A673 (cell line): ENCODE data around the gene TDRKH. TPM values are rescaled to one million over a fixed set of nuclear protein-coding genes. Genes with fewer than 3 reads are reported as not detected.

Experiments
- BruUV-seq: library from RNA; stranded (reverse); fragments of 400-500 nt; replicated peaks from 2 replicates; lab custom pipeline; 2021; lab: Mats Ljungman, UMichigan
- CTCF ChIA-PET: fragments of 300-600 bp; sonication (Branson Sonifier 250); formaldehyde crosslinking; loops from one replicate; lab custom pipeline; 2022; ENCODE audit warnings: antibody characterized with exemption; lab: Charles Lee
- POLR2A ChIA-PET: fragments of 300-600 bp; sonication (Branson Sonifier 250); formaldehyde crosslinking; loops from one replicate; lab custom pipeline; 2022; ENCODE audit warnings: antibody characterized with exemption; ENCODE audit not compliant: low non-redundant PET; lab: Charles Lee
- DNase-seq: peaks from one replicate; pipeline ENCODE4 v3.0.0-alpha.2; 2015; ENCODE audit warnings: low spot score
- H3K27ac ChIP-seq: fragments of 200-600 bp; sonication (generic); 2 replicates; pipeline ENCODE4 v1.5.1; 2016; ENCODE audit warnings: mixed run types, low read depth, mild to moderate bottlenecking, mixed read lengths, antibody characterized with exemption, low read length; ENCODE audit not compliant: poor library complexity, severe bottlenecking
- H3K27me3 ChIP-seq: fragments of 200-600 bp; sonication (generic); replicated peaks from 2 replicates; pipeline ENCODE4 v1.6.1; 2017; ENCODE audit warnings: mixed run types, low read depth, mild to moderate bottlenecking, mixed read lengths, antibody characterized with exemption, low read length; ENCODE audit not compliant: insufficient read depth, poor library complexity
- H3K36me3 ChIP-seq: fragments of 200-600 bp; sonication (generic); 2 replicates; pipeline ENCODE4 v1.6.1; 2016; ENCODE audit warnings: mixed run types, mild to moderate bottlenecking, mixed read lengths, antibody characterized with exemption, low read length; ENCODE audit not compliant: insufficient read depth, poor library complexity, severe bottlenecking
- H3K4me1 ChIP-seq: fragments of 200-600 bp; sonication (generic); 2 replicates; pipeline ENCODE4 v1.6.1; 2017; ENCODE audit warnings: mixed run types, mild to moderate bottlenecking, mixed read lengths, antibody characterized with exemption, low read length; ENCODE audit not compliant: insufficient read depth, poor library complexity, severe bottlenecking
- H3K4me3 ChIP-seq: fragments of 200-600 bp; sonication (generic); 2 replicates; pipeline ENCODE4 v1.5.1; 2016; ENCODE audit warnings: low read depth, mixed run types, mild to moderate bottlenecking, mixed read lengths, low read length; ENCODE audit not compliant: poor library complexity, severe bottlenecking
- H3K9me3 ChIP-seq: fragments of 200-600 bp; sonication (generic); 2 replicates; pipeline ENCODE4 v1.6.1; 2016; ENCODE audit warnings: mixed run types, low read depth, mild to moderate bottlenecking, mixed read lengths, antibody characterized with exemption, low read length; ENCODE audit not compliant: poor library complexity, severe bottlenecking
- EZH2 ChIP-seq: fragments of 200-600 bp; sonication (generic); IDR thresholded peaks from 2 replicates; pipeline ENCODE4 v1.6.1; 2017; ENCODE audit warnings: borderline replicate concordance, low read depth, mild to moderate bottlenecking, mixed read lengths, antibody characterized with exemption, low read length; ENCODE audit not compliant: poor library complexity, severe bottlenecking
- intact Hi-C: fragments of 100-400 bp; cut with micrococcal nuclease; formaldehyde crosslinking; loops from one replicate; pipeline ENCODE4 v1.10.0; 2022; ENCODE audit not compliant: unreplicated experiment
- total RNA-seq: library from RNA; stranded (reverse); gene quantifications from 2 replicates; pipeline ENCODE4 v1.2.3, GENCODE V29; 2021
- TF ChIP-seq, protein P1 (sequence below): fragments of 300-800, 200-600 bp; sonication (generic); conservative IDR thresholded peaks from 2 replicates; pipeline ENCODE4 v1.5.1; 2017; ENCODE audit warnings: low read depth, mild to moderate bottlenecking, antibody characterized with exemption, low read length, moderate library complexity, mixed read lengths

The TDRKH gene
- total RNA-seq, 1 experiment from 2014 or later: 2.1 TPM

DNA sequence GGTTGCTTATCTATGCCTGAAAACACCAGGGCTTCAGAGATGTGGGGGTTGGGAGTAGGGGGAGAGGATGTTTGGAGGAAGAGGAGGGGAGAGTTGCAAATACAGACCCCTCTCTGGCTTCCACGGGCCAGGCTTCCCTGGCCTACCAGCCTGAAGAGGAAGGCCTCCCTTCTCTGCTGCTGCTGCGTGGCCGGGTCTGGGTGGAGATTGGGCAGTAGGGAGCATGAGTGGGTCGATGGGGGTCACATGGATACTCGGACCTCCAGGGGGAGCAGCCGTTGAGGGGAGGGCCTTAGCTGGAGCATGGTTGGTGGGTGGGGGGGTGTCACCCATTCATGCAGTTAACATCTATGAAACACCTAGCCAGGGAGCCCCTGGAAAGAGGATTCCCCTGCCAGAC lies 39.8 kb upstream of the TDRKH start:
- DNase-seq: no peak
- POLR2A ChIA-PET: no interaction called here
- H3K27ac ChIP-seq: no peak overlapping the region
- H3K4me1 ChIP-seq: no peaks in the 10 kb centered on the region
- H3K4me3 ChIP-seq: no peak overlapping the region
- intact Hi-C loops: no loop called here
- H3K36me3 ChIP-seq: no peaks in the 10 kb centered on the region
- no peaks in the 10 kb centered on the region for H3K27me3 ChIP-seq
- no peak for TF ChIP-seq EZH2
- TF ChIP-seq, protein P1, sequence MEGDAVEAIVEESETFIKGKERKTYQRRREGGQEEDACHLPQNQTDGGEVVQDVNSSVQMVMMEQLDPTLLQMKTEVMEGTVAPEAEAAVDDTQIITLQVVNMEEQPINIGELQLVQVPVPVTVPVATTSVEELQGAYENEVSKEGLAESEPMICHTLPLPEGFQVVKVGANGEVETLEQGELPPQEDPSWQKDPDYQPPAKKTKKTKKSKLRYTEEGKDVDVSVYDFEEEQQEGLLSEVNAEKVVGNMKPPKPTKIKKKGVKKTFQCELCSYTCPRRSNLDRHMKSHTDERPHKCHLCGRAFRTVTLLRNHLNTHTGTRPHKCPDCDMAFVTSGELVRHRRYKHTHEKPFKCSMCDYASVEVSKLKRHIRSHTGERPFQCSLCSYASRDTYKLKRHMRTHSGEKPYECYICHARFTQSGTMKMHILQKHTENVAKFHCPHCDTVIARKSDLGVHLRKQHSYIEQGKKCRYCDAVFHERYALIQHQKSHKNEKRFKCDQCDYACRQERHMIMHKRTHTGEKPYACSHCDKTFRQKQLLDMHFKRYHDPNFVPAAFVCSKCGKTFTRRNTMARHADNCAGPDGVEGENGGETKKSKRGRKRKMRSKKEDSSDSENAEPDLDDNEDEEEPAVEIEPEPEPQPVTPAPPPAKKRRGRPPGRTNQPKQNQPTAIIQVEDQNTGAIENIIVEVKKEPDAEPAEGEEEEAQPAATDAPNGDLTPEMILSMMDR: no peak
- CTCF ChIA-PET: no interaction called here
- H3K9me3 ChIP-seq: no peaks in the 10 kb centered on the region
- BruUV-seq: no TSS peak

DNA sequence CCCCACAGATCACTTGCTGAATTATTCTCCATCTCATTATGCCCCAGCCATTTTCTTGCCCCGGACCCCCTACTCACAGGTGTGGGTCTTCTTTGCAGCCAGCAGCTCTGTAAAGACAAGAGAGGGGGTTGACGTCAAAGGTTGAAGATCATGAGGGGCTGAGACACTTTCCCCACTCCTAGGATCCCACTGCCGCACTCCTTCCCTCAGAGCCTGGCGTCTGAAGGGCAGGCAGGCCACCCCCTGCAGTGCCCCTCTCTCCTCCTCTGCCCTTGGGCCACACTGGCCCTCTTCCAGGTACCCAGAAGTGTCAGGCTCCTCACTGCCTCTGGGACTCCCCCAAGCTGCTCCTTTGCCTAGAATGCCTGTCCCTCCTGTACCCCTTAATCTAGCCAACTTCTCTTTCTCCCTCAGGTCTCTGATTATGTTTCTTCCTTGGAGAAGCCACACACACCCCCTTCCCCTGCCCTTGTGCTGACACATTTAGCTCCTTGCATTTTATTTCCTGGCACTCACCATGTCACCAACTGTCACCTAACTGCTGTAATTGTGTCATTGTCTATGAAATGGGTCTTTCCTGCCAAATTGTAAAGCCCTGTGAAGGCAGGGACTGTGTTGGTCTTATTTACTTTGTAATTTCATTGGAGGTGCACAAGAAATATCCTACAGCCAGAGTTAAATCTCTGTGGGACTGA lies 39.2 kb upstream of the TDRKH start:
- Histone ChIP-seq H3K4me3 (no peak overlapping the region), H3K9me3 (no peaks in the 10 kb centered on the region), H3K36me3 (no peaks in the 10 kb centered on the region), H3K27ac (no peak overlapping the region), H3K27me3 (no peaks in the 10 kb centered on the region), H3K4me1 (no peaks in the 10 kb centered on the region)
- ChIA-PET POLR2A (no interaction called here), CTCF (no interaction called here)
- TF ChIP-seq EZH2: no peak
- TF ChIP-seq, protein P1: no peak
- intact Hi-C loops: no loop called here
- DNase-seq: no peak
- BruUV-seq: no TSS peak

DNA sequence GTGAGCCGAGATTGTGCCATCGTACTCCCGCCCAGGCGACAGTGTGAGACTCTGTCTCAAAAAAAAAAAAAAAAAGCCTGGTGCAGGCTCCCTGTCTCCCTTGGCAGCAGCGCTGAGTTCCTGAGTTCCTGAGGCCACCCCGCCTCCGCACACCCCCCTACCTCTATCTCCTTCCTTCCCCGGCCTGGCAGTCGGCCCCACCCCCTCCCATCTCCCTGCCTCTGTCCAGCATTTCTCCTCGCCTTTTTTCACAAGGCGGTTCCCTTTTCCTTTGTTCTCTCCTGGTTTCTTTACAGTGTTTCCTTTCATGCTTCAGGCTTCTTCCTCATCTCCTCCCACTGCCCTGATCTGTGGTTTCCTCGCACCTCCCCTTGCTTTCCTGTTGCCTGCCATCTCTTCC lies 38.6 kb upstream of the TDRKH start:
- TF ChIP-seq, protein P1: no peak
- TF ChIP-seq EZH2: no peak
- POLR2A ChIA-PET: no interaction called here

More for the DNA sequence above, 38.6 kb upstream of the TDRKH start:
- DNase-seq: peak; percentile 58
- H3K27ac ChIP-seq: no peak overlapping the region
- H3K4me1 ChIP-seq: no peaks in the 10 kb centered on the region
- no peaks in the 10 kb centered on the region for H3K9me3 ChIP-seq
- no peak overlapping the region for H3K4me3 ChIP-seq
- BruUV-seq: no TSS peak
- no peaks in the 10 kb centered on the region for H3K36me3 ChIP-seq
- H3K27me3 ChIP-seq: no peaks in the 10 kb centered on the region
- CTCF ChIA-PET: no interaction called here
- intact Hi-C loops: no loop called here
